BE2C (cell line): ENCODE results near the gene BRAT1.
"Not testable (repeated sequence)": the region's sequence is repeated elsewhere in the genome, so short reads cannot be mapped to it uniquely, and the experiment has no call there.

Source experiments
- DNase-seq: peaks from one replicate; pipeline ENCODE4 v3.0.0-alpha.2; 2020
- H3K27me3 ChIP-seq: fragments of 250-450 bp; sonication (Bioruptor Pico); 2 replicates; pipeline ENCODE4 v1.5.1; 2020; ENCODE audit warnings: mild to moderate bottlenecking
- H3K36me3 ChIP-seq: fragments of 250-450 bp; sonication (Bioruptor Pico); 2 replicates; pipeline ENCODE4 v1.5.1; 2020; ENCODE audit warnings: mild to moderate bottlenecking
- H3K4me1 ChIP-seq: fragments of 250-450 bp; sonication (Bioruptor Pico); 2 replicates; pipeline ENCODE4 v1.5.1; 2020
- H3K4me3 ChIP-seq: 2 replicates; pipeline ENCODE4 v1.5.1; 2011; ENCODE audit warnings: low read depth, low read length
- H3K9me3 ChIP-seq: fragments of 250-450 bp; sonication (Bioruptor Pico); 2 replicates; pipeline ENCODE4 v1.5.1; 2020
- TF ChIP-seq, protein P1 (sequence below): IDR thresholded peaks from 2 replicates; pipeline ENCODE4 v1.5.1; 2012; ENCODE audit warnings: mild to moderate bottlenecking, low read depth, low read length

The BRAT1 gene

DNA sequence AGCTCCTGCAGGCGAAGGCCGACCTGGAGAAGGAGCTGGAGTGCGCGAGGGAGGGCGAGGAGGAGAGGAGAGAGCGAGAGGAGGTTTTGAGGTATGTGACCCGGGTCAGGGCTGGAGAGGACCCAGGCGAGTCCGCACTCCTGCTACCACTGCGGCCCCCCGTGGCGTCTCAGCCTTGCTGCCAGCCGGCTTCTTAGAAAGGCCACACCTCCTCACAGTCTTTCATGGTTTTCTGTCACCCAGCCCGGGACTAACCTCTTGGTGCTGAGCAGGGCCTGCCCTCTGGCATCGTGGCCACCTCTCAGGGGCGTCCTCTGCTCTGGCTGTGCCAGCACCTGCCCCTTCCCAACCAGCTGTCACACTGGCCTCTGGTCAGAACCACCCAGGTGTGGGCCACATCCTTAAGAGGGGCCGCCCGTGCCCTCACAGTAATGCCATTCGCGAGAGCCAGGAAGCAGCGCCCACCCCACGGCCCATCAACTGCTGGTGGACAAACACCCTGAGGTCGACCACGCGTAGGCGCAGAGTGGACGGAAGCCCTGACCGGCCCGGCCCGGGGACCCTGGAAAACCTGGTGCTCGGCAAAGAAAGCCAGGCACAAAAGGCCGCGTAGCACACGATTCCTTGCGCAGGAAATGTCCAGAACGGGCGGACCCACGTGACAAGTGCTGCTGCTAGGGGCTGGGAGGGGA lies 37.9 kb upstream of the BRAT1 start:
- TF ChIP-seq, protein P1, sequence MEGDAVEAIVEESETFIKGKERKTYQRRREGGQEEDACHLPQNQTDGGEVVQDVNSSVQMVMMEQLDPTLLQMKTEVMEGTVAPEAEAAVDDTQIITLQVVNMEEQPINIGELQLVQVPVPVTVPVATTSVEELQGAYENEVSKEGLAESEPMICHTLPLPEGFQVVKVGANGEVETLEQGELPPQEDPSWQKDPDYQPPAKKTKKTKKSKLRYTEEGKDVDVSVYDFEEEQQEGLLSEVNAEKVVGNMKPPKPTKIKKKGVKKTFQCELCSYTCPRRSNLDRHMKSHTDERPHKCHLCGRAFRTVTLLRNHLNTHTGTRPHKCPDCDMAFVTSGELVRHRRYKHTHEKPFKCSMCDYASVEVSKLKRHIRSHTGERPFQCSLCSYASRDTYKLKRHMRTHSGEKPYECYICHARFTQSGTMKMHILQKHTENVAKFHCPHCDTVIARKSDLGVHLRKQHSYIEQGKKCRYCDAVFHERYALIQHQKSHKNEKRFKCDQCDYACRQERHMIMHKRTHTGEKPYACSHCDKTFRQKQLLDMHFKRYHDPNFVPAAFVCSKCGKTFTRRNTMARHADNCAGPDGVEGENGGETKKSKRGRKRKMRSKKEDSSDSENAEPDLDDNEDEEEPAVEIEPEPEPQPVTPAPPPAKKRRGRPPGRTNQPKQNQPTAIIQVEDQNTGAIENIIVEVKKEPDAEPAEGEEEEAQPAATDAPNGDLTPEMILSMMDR = no peak
- no peaks in the 10 kb centered on the region for H3K4me1 ChIP-seq
- no peak for DNase-seq
- no peaks in the 10 kb centered on the region for H3K27me3 ChIP-seq
- H3K36me3 ChIP-seq = peaks cover 21% of the 10 kb centered on the region
- H3K9me3 ChIP-seq = no peaks in the 10 kb centered on the region
- no peak overlapping the region for H3K4me3 ChIP-seq

DNA sequence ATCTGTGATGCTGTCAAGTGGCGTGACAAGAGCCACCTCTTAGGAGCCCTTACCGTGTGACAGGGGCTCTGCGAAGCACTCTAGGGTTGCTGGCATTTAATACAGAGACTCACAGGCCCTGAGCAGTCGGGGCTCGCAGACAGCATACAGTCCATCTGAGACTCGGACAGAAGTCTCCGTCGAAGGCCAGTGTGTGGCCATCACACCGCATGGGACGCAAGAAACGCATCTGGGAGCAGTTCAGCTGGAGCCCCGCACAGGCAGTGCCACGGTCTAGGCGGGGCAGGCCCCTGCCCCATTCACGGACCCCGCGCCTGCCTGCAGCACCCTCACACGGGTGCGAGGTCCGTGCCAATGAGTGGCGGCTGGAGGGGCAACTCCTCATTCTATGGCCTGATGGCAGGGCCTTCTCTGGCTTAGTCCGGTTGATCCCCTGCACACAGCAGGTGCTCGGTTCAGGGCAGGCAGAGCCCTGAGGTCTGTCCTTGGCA lies 37.1 kb upstream of the BRAT1 start:
- DNase-seq = no peak
- no peaks in the 10 kb centered on the region for H3K9me3 ChIP-seq
- H3K4me3 ChIP-seq = no peak overlapping the region
- H3K36me3 ChIP-seq = peaks cover 21% of the 10 kb centered on the region
- H3K4me1 ChIP-seq = no peaks in the 10 kb centered on the region
- TF ChIP-seq, protein P1 = no peak
- no peaks in the 10 kb centered on the region for H3K27me3 ChIP-seq

DNA sequence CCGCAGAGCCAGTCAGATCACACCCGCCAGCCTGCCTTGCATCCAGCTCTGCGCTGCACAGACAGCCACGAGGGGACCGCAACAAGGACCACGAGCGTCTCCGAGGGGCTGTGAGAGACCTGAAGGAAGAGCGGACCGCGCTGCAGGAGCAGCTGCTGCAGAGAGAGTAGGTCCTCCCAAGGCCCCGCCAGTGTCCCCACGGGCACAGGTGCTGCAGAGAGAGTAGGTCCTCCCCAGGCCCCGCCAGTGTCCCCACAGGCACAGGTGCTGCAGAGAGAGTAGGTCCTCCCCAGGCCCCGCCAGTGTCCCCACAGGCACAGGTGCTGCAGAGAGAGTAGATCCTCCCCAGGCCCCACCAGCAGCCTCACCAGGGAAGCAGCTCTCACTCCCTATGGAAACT lies 34.6 kb upstream of the BRAT1 start:
- not testable (repeated sequence) for H3K4me3 ChIP-seq, DNase-seq, H3K27me3 ChIP-seq, H3K9me3 ChIP-seq, H3K4me1 ChIP-seq
- H3K36me3 ChIP-seq = peaks cover 32% of the 10 kb centered on the region

DNA sequence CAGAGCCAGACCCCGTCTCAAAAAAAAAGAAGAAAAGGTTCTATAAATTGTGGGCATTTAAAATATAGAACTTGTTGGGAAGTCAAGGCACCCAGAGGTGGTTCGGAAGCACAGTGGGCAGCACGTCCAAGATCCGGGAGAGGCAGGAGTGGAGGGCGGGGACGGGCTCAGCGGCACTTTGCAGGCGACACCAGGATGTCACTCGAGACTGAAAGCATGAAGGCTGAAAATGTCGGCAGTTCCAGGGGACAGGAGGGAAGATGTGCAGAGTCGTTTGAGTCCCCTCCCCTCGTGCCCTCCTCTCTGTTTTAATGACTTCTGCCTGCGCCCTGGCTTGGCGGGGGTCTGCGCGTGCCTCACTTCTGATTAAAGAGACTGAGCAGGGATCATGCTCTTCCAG lies 34.0 kb upstream of the BRAT1 start:
- Histone ChIP-seq H3K27me3 (no peaks in the 10 kb centered on the region), H3K4me3 (no peak overlapping the region), H3K36me3 (peaks cover 31% of the 10 kb centered on the region), H3K9me3 (no peaks in the 10 kb centered on the region), H3K4me1 (no peaks in the 10 kb centered on the region)
- TF ChIP-seq, protein P1 = no peak
- no peak for DNase-seq

DNA sequence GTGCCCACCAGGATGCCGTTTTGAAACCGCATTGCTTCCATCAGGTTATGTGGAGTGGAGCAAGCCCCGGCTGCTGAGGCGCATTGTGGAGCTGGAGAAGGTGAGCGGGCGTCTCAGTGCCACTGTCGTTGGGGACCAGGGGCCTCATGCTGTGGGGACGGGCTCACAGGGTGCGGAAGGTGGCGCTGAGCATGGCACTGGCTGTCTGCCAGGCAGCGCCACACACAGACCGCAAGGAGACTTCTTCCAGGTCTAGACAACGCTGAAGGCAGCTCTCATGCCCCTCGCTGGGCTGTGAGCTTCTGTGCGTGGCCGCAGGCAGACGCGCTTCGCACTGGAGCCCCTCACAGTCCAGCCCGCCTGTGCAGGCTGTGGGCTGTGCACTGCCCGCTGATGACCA lies 32.5 kb upstream of the BRAT1 start:
- no peak overlapping the region for H3K4me3 ChIP-seq
- H3K27me3 ChIP-seq = no peaks in the 10 kb centered on the region
- no peaks in the 10 kb centered on the region for H3K4me1 ChIP-seq
- no peaks in the 10 kb centered on the region for H3K9me3 ChIP-seq
- H3K36me3 ChIP-seq = peaks cover 30% of the 10 kb centered on the region
- TF ChIP-seq, protein P1 = no peak
- DNase-seq = no peak

DNA sequence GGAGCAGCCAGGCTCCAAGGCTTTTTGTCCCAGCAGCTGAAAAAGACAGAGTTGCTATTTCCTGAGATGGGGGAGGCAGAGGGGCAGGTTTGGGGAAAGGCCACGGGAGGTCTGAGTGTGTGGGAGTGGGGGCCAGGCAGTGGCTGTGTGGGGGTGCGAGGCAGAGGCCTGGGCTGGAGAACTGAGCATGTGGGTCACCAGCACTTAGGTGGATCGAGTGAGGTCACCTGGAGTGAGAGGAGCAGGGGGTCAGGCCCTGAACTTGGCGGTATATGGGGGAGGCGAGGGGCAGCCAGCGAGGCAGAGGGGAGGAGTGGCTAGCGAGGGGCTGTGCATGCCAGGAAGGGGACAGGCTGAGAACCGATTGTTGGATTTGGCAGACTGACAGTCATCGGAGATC lies 31.8 kb upstream of the BRAT1 start:
- Histone ChIP-seq H3K4me3 (no peak overlapping the region), H3K36me3 (peaks cover 30% of the 10 kb centered on the region), H3K27me3 (no peaks in the 10 kb centered on the region), H3K9me3 (no peaks in the 10 kb centered on the region), H3K4me1 (no peaks in the 10 kb centered on the region)
- no peak for DNase-seq
- TF ChIP-seq, protein P1 = no peak
